AG10803 (cell line): ENCODE measurements around the gene PDK1.
A peak's percentile ranks its signal among the peaks of the same experiment; 100 is the strongest.

ENCODE experiments used
- DNase-seq: peaks from one replicate; pipeline ENCODE4 v3.0.0; 2010; ENCODE audit warnings: low read depth
- H3K4me3 ChIP-seq: 2 replicates; pipeline ENCODE4 v1.5.1; 2011; ENCODE audit warnings: mild to moderate bottlenecking, low read length, control low read depth
- TF ChIP-seq, protein P1 (sequence below): conservative IDR thresholded peaks from 2 replicates; pipeline ENCODE4 v1.5.1; 2011; ENCODE audit warnings: mild to moderate bottlenecking, low read length, control low read depth, inconsistent platforms

PDK1 gene

DNA sequence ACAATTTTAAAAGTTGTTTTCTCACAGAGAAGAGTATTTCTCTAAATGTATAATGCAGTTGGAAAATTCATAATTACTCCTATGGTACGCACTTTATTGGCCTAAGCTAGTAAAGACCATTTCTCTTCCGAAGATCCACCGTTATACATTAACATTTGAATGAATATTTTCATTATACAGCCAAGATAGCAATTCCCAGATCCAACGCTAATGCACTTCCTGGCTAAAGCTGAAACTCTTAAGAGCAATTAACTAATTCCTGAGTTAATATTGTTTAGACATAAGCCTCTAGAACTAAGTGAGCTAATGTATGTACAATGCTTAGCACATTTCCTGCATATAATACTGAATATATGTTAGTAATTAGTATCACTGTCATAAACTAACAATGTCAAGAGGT is 56.2 kb downstream of the PDK1 start:
- TF ChIP-seq, protein P1, sequence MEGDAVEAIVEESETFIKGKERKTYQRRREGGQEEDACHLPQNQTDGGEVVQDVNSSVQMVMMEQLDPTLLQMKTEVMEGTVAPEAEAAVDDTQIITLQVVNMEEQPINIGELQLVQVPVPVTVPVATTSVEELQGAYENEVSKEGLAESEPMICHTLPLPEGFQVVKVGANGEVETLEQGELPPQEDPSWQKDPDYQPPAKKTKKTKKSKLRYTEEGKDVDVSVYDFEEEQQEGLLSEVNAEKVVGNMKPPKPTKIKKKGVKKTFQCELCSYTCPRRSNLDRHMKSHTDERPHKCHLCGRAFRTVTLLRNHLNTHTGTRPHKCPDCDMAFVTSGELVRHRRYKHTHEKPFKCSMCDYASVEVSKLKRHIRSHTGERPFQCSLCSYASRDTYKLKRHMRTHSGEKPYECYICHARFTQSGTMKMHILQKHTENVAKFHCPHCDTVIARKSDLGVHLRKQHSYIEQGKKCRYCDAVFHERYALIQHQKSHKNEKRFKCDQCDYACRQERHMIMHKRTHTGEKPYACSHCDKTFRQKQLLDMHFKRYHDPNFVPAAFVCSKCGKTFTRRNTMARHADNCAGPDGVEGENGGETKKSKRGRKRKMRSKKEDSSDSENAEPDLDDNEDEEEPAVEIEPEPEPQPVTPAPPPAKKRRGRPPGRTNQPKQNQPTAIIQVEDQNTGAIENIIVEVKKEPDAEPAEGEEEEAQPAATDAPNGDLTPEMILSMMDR: no peak
- H3K4me3 ChIP-seq: no peak overlapping the region

DNA sequence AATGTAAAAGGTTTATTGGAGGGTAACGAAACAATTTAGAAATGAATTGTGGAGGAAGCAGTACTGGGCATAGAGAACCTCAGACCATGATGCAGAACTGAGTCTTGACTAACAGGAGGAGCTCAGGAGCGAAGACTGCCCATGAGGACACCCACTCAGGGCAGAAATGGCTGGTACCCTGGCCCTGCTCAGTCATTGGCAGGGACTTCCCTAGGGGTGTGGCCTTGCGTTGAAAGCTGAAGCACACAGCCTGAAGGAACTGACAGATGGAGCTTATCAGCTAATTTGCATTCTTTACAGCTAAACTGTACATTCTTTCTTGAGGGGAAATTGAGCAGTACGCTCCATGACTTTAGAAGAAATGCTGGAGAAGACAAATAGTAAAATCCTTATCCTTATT is 57.1 kb downstream of the PDK1 start:
- TF ChIP-seq, protein P1: no peak
- DNase-seq: peak; percentile 19
- H3K4me3 ChIP-seq: no peak overlapping the region

More for the DNA sequence above, 56.2 kb downstream of the PDK1 start:
- DNase-seq: no peak

DNA sequence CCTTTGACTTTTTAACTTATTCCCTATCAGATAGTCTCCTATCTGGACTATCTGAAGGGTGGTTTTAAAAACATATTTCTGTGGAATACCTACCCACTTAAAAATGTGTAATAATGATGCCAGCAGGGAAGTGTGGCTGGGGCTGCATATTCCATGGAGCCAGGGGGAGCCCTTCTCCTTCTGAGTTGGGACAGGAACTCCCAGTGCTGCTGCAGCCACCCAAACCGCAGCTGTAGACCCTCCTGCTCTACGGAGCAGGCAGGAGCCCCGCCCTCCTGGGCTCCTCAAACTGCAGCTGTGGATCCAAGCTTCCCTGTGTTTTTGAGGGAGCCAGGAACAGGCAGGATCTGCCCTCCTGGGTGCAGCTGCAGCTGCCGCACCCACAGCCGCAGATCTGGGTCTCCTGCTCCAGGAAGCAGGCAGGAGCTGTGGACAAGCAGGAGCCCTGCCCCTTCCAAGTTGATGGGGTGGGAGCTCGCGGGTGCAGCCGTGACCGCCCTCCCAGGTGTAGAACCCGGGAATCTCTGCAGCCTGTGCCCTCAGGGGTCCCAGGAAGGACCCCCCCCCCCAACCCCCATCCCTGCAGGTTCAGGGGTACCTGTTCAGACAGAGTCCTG is 57.8 kb downstream of the PDK1 start:
- no peak for DNase-seq
- TF ChIP-seq, protein P1: no peak
- H3K4me3 ChIP-seq: no peak overlapping the region

DNA sequence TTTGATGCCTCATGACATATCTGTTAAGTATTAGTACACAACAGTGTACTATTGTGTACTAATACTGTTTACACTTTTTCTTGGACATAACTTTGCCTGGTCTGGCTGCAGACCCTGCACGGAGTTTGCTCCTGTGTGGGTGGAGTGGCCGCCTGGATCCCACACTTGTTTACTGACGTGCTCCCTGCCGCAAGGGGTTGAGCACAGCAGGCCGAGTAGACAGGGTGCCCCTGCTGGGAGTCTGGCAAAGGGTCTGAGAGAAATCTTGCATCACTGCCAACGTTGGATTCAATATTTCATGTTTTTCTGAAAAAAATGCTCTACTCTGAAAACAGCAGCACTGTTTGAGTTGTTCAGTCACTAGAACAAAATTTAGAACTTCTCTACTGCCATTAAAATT is 59.0 kb downstream of the PDK1 start:
- DNase-seq: no peak
- TF ChIP-seq, protein P1: no peak
- no peak overlapping the region for H3K4me3 ChIP-seq

DNA sequence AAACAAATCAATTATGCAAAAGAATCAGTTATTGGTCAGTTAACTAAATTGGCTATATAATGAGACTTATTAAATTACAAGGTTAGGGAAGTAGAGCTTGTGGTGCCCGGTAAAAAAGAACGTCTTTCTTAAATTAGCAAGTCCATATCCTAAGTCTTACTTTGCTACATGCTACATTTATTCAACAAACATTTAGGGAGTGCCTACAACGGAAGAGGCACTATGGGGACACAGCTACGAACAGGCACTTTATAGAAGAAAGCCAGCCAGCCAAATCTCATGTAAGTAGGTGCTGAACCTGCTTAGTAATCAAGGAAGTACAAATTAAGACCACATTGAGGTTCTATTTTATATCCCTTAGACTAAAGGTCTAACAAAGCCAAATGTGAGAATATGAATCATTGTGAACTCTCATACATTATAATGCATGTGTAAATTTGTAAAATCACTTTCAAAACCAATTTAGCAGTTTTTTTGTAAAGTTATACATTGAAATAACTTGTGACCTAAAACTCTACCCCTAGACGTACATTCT is 59.9 kb downstream of the PDK1 start:
- no peak for DNase-seq
- TF ChIP-seq, protein P1: no peak
- no peak overlapping the region for H3K4me3 ChIP-seq

DNA sequence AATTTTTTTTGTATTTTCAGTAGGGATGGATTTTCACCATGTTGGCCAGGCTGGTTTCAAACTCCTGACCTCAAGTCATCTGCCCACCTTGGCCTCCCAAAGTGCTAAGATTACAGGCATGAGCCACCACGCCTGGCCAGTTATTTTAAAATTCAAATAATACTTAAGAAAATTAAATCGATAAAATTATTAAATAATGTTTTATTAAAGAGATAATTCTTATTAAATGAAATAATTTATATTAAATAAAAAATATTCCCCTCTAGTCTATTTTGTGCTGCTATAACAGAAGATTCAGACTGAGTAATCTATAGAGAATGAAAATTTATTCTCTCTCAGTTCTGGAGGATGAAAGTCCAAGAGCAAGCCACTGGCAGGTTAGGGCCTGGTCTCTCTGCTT is 61.2 kb downstream of the PDK1 start:
- H3K4me3 ChIP-seq: no peak overlapping the region
- DNase-seq: no peak
- TF ChIP-seq, protein P1: no peak

DNA sequence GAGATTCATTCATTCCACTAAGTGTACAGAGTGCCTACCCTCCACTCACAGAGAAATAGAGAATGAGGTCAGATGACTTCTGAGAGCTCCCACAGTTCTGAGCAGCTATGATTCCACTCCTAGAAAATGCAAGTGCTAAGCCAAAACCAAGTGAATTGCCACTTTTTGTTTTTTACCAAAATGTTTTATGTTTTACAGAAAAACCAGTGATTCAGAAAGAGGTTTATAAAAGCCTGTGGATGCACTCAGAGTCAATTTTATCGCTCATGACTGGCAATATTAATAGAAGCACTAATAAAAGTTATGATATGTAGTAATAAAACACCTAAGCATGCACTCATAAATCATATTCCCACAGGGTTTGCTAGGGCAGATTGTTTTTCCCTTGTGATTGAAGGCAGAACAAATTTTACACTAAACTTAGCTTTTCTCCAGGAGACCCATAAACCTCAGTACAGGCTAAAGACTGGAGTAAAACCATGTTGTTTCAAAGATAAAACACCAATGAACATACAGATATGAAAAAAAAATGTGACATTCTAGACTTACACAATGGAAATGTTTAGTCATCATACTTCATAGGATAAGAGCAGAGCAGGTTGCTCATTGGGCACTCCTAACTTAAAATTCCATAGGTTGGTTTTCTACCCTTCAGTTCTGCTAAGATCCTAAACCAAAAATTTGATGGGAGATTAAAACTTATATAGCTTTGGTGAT is 67.5 kb downstream of the PDK1 start:
- DNase-seq: peak; percentile 78
- TF ChIP-seq, protein P1: no peak
- no peak overlapping the region for H3K4me3 ChIP-seq
